HG03280 (cell line): Measurements from ENCODE around the gene HOOK2.
"Not testable (repeated sequence)": the region's sequence is repeated elsewhere in the genome, so short reads cannot be mapped to it uniquely, and the experiment has no call there.

ENCODE experiments used
- ATAC-seq: cut with Tn5 transposase; IDR thresholded peaks from one replicate; pipeline ENCODE4 v1.9.1; 2021; ENCODE audit warnings: mild to moderate bottlenecking, moderate library complexity; ENCODE audit not compliant: unreplicated experiment

Gene HOOK2

DNA sequence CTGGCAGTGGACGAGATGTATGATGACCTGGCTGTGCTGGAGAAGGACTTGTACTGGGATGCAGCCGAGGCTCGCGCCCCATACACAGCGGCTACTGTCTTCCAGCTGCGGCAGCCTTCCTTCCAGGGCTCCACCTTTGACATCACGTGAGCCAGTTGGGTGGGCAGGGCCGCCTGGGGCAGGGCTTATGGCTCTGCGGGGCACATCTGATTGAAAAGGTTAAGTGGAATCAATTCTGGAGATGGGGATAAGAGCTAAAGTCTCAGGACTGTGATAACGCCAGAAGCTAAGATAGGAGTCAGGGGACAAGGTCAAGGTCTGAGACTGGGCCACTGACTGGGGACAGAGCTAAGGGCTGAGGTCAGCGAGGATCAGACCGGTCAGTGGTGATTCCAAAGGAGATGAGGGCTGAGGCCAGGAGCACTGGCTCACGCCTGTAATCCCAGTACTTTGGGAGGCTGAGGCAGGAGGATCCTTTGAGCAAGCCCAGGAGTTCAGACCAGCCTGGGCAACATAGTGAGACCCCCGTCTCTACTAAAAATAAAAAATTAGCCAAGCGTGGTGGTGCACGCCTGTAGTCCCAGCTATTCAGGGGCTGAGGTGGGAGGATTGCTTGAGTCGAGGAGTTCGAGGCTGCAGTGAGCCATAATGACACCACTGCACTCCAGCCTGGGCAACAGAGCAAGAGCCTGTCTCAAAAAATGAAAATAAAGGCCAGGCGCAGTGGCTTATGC is 19.0 kb downstream of the HOOK2 start:
- no peak for ATAC-seq

DNA sequence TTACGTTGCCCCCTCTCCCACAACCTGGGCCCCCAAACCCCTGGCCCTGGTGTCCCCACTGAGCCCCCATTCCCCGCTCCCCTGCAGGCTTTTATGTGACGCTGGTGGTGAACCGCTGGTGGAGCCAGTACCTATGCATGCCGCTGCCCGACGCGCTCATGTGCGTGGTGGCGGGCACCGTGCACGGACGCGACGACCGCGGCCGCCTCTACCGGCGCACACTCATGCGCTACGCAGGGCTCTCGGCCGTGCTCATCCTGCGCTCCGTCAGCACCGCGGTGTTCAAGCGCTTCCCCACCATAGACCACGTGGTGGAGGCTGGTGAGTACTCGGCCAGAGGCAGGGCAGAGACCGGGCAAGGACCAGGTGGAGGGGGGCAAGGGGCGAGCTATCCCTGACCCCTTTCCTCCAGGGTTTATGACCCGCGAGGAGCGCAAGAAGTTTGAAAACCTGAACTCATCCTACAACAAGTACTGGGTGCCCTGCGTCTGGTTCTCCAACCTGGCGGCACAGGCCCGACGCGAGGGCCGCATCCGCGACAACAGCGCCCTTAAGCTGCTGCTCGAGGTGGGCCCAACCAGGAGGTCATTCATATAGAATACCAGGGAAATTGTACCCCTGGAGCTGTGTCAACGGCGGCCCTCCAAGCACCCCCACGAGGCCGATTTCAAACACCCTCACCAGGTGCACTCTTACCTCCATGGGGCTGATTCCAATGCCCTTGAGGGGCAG is 20.7 kb downstream of the HOOK2 start:
- ATAC-seq, result no peak

DNA sequence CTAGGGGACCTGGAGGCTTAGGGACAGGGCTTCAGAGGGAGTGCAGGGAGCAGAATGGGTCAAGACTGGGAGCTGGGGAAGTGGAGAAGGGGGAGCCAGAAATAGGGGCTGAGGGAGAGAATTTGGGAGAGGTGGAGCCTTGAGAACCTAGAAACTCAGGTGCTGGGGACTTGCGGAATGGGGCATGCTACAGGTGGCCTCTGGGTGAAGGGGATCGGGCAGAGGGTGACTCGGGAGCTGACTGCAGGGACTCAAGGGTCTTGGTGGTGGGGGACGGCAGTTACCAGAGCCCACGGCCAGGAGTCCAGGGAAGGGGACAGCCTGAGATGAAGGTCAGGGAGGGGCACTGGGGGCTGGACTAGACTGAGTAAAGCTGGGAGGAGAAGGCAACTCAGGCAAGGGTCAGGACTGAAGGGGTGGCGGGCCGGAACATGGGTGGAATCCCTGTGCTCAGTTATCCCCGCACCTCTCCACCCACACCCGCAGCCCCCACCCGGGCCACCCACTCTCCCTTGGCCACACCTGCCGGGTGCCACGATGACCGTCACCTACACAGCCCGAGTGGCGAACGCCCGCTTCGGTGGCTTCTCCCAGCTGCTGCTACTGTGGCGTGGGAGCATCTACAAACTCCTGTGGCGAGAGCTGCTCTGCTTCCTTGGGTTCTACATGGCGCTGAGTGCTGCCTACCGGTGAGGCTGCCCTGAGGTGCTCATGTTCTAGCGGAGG is 23.1 kb downstream of the HOOK2 start:
- ATAC-seq, result no peak

DNA sequence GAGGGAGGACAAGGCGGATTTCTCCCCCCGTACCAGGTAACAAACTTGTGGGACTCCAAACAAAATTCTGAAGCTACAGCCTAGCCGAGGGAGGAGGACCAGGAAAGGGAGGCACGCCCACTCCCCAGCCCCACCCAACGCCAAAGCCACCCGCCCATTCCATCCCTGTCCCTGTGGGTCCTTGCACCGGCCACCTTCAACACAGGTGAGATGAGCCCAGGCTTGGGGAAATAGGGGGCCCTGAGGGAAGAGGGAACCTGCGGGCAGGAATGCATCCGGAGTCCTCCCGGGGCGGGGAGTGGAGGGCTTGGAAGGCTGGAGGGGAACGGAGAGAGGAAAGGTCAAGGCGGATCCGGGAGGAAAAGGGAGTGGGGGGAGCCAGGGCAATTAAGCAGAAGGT is 23.7 kb downstream of the HOOK2 start, which contains the start of gene BEST2:
Gene BEST2 (plus strand): TSS at position 157 of the 400 bp plus-strand sequence. CDS start 802 bp downstream, outside the sequence.
- ATAC-seq, result no peak

GRCh38 chr19:12750851-12751250 is 24.5 kb downstream of the HOOK2 start:
- ATAC-seq, result no peak

- ATAC-seq, result no peak
These were observed 25.3 kb downstream of the HOOK2 start for GRCh38 chr19:12749938-12750521.

GRCh38 chr19:12748489-12748888 is 26.9 kb downstream of the HOOK2 start:
- ATAC-seq, result no peak

- ATAC-seq, result no peak
These were observed 30.0 kb downstream of the HOOK2 start for GRCh38 chr19:12745166-12745897.

DNA sequence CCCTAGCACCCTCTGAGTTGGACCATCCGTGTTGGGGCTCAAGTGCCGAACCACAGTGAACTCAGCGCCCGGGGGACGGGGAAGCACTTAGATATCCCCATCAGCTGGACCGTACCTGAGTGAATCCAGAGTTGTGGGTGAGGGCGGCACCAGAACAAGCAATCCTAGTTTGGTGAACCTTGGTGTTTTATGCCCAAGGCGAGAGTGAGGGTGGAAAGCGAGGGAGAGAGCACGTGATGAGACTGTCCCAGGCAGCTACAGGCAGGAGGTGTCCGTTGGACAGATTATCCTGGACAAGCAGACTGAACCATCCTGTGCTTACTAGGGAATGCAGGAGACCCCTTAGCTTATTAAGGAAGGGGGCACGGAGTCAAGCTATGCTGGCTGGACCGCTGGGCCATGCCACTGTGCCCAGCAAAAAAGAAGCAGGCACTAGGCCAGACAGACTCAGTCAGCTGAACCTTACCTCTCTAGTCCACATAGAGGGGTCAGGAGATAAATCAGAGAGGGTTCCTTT is 37.5 kb downstream of the HOOK2 start:
- no peak for ATAC-seq

DNA sequence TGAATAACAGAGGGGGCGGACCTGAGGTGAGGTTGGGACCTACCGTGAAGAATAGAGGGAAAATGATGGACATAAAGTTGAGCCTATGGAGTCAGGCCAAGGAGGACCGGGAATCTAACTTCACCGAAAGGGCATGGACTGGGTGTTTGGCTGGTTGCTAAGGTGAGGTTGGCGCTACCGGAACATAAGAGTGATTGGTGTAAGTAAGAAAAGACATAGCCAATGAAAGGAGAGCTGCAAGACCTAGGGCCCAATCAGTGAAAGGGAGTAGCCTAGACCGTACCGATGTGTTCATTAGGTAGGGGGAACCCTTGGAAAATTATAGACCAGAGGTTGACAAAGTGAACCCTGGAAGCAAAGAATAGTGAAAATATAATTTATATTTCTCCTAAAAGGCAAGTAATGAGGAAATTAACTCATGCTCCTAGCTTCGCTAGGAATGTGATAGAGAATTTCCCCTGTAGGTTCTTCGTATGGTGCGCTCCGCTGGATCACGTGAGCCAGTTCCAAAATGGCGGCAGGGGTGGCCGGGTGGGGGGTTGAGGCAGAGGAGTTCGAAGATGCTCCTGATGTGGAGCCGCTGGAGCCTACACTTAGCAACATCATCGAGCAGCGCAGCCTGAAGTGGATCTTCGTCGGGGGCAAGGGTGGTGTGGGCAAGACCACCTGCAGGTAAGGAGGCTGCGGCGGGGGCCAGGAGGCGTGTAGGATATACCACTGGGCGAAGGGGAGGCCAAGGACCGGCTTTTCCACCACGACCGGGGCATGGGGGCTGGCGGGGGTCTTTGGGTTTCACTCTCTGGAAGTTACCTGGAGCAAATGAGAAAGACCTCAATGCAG is 38.1 kb downstream of the HOOK2 start, which contains the start of gene GET3:
Gene GET3 (plus strand): TSS at position 503 of the 840 bp plus-strand sequence. CDS start 9 bp downstream, at position 512.
- peak; percentile 75 for ATAC-seq

DNA sequence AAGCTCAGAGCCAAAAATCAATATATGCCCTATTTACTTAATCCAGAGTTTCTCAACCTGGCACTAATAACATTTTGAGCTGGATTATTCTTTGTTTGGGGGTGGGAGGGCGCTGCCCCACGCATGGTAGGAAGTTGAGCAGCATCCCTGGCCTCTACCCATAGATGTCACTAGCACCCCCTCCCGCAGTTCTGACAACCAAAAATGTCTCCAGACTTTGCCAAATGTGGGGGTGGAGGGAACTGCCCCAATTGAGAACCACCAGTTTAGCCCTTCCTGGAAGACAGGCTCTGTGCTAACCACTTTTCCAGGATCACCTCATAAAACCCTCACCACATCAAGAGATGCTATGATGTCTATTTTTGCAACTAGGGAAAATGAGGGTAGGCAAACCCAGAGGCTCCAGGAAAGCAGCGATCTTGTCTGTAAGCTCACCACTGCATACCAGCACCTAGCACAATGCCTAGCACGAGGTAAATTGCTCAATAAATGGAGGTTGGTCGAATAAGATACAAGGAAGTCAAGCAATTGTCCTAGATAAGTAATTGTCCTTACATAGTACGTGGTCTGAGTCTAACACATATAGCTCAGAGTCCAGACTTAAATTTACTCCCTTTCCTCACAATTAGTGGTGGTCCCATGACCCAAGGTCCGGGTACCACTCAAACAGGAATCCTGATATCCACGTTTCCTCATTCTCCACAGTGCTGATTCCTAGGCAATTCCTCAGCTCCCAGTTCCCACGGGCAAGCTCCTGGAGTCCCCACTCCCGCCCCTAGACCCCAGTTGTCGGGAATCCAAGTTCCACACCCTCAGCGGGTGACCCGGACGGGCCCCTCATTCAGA is 41.8 kb downstream of the HOOK2 start:
- ATAC-seq, result no peak

DNA sequence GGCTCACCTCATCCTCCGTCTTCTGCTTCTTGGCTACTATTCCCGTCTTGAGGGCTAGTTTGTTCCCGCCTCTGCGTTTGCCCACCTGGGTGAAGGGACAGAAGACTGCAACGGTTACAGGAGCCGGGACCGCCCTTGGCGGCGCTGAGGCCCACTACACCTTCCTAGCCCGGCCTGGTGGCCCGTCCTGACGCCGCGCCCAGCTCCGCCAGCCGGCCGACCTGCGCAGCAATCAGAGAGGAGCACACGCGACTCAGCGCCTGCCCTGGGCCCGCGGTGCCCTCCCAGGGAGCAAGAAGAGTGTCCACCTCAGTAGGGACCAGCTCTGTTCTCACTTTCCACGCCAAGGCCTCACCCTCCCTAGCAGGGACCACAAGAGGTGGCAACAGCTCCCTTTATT is 44.0 kb downstream of the HOOK2 start:
- no peak for ATAC-seq

- ATAC-seq, result no peak
These were observed 45.3 kb downstream of the HOOK2 start for GRCh38 chr19:12730064-12730463.

DNA sequence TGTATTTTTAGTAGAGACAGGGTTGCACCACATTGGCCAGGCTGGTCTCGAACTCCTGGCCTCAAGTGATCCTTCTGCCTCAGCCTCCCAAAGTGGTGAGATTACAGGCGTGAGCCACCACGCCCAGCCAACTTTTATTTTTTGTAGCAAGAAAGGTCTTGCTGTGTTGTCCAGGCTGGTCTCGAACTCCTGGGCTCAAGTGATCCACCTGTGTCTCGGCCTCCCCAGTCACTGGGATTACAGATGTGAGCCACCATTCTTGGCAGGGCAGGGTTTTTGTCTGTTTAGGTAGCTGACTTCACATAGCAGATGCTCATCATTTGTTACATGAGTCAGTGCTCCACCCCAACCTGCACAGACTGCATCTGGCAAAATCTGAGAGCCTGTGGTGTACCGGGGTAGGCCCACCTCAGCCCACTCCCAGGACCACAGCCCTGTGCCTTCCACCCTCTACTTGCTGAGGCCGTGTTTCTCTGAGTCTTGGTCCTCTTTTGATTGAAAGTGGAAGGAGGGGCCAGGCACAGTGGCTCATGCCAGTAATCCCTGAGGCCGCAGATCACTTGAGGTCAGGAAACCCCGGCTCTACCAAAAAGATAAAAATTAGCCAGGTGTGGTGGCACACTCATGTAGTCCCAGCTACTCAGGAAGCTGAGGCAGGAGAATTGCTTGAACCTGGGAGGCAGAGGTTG is 47.5 kb downstream of the HOOK2 start:
- no peak for ATAC-seq

DNA sequence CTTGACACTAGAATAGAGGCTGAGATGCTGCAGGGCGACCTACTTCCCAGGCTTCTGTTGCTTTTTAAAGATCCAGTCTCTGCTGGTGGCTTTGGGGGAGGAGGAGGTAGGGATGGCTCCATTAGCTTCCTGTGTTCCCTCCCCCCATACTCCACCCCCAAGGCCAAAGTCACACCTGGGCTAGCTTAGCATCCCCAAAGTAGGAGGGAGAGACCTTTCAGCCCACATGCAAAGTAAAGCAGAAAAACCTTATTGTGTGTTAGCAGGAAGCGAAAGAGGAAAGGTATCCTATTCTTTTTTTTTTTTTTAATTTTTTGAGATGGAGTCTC is 48.4 kb downstream of the HOOK2 start:
- no peak for ATAC-seq

DNA sequence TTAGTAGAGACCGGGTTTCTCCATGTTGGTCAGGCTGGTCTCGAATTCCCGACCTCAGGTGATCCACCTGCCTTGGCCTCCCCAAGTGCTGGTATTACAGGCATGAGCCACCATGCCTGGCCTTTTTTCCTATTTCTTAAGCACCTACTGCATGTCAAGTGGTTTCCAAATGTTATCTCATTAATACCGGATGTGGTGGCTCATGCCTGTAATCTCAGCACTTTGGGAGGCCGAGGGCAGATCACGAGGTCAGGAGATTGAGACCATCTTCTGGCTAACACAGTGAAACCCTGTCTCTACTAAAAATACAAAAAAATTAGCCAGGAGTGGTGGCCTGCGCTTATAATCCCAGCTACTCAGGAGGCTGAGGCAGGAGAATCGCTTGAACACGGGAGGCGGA is 49.7 kb downstream of the HOOK2 start:
- ATAC-seq, result not testable (repeated sequence)

DNA sequence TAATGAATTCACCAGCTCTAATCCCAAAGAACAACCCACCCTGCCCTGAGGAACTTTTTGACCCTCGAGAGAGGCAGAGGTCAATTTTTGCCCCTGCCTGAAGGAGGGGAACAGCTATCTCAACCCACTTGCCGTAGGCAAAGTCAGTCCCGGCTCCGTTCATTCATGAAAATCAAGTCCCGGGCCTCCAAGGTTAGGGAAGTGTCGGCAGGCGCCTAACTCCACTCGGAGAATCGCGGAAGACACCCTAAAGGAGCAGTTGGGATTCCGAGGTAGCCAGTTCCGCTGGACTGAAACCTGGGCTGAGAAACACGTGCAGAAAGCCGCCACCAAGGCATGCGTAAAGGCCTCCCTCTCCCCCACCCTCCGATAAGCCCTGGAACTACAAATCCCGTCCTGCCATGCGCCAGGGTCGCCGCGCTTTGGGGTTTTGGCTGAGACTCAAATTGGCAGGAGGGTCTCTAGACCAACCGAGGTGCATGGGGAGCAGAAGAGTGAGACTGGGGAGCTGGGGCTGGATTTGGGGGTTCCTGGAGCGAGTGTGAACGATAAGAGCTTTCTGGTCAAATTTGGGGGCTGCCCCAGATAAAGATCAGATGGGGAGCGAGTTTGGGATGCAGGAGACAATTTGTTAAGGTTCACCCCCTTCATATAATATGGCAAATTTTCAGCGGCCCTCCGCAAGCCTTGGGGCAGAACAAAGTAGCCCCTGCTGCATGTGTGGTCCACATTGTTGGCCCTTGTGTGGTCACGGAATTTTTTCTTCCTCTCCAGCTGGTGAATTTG is 51.5 kb downstream of the HOOK2 start, which contains the start of gene TNPO2:
Gene TNPO2 (minus strand): TSS at position 292 of the 786 bp plus-strand sequence. CDS start 2,955 bp downstream, outside the sequence.
- ATAC-seq, result no peak
